Mesodermal cell (in vitro differentiated cells): ENCODE measurements around the gene RBMS2. TPM values are rescaled to one million over a fixed set of nuclear protein-coding genes. Genes with fewer than 3 reads are reported as not detected.

Experiments
- H3K27ac ChIP-seq: 2 replicates; pipeline ENCODE4 v1.7.0; 2013; ENCODE audit warnings: mild to moderate bottlenecking, low read depth, low read length, moderate library complexity; ENCODE audit not compliant: severe bottlenecking
- H3K36me3 ChIP-seq: 2 replicates; pipeline ENCODE4 v1.7.1; 2013; ENCODE audit warnings: mild to moderate bottlenecking, low read length, moderate library complexity; ENCODE audit not compliant: control insufficient read depth, insufficient read depth
- H3K4me1 ChIP-seq: one replicate; pipeline ENCODE4 v1.7.1; 2013; ENCODE audit warnings: mild to moderate bottlenecking, low read length; ENCODE audit not compliant: insufficient read depth, control insufficient read depth, poor library complexity, severe bottlenecking
- H3K4me3 ChIP-seq: 2 replicates; pipeline ENCODE4 v1.7.0; 2013; ENCODE audit warnings: low read length, control low read depth, mild to moderate bottlenecking; ENCODE audit not compliant: insufficient read depth, poor library complexity, severe bottlenecking; ENCODE audit errors: extremely low read depth
- H3K9me3 ChIP-seq: 2 replicates; pipeline ENCODE4 v1.7.1; 2013; ENCODE audit warnings: mild to moderate bottlenecking, low read length, moderate library complexity; ENCODE audit not compliant: control insufficient read depth
- WGBS, 2 experiments: methylation state at CpG; one replicate each; pipeline ENCODE4 v1.1.5; 2013; ENCODE audit warnings: missing lambda C conversion rate in 2 of 2; ENCODE audit not compliant: insufficient coverage in 2 of 2; 5-methylcytosine and 5-hydroxymethylcytosine counted together
- polyA plus RNA-seq, 2 experiments: library from polyadenylated mRNA; stranded (reverse); fragments of 50-300 nt; gene quantifications; one replicate each; pipeline ENCODE4 v1.2.3, GENCODE V29; 2013

RBMS2 gene, protein sequence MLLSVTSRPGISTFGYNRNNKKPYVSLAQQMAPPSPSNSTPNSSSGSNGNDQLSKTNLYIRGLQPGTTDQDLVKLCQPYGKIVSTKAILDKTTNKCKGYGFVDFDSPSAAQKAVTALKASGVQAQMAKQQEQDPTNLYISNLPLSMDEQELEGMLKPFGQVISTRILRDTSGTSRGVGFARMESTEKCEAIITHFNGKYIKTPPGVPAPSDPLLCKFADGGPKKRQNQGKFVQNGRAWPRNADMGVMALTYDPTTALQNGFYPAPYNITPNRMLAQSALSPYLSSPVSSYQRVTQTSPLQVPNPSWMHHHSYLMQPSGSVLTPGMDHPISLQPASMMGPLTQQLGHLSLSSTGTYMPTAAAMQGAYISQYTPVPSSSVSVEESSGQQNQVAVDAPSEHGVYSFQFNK
- polyA plus RNA-seq (2013, experiment 1 of 2), result 29.3 TPM
- 24.6 TPM for polyA plus RNA-seq (2013, experiment 2 of 2)

DNA sequence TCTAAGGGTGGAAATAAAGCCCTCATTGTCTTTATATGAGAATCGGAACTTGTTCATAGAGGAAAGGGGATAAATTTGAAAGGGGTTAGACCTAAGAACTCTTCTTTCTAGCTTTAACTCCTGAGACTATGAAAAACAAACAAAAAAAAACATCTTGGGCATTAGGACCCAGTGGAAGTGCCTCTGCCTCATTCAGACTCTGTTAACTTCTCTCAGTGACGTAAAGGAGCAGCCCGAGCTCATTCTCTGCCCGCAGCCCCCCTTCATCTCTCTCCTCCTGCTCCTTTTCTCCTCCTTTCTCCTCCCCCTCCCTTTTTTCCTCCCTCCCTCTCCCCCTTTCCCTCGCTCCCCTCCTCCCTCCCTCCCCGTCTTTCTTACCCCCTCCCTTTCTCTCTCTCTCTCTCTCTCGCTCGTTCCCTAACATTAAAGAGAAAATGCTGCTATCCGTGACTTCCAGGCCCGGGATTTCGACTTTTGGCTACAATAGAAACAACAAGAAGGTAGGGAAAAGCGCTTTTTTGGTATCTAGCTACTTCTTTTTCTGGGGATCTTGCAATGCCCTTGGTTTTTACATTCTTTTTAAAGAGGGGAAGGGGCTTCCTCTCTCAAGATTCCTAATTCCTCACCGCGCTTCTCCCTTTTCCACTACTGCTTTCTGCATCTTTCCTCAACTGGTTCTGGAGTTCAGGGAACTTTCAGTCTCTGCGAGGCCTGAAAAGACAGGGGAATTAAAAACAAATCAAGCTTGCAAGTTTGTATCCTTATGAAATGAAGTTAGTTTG lies at the start of gene RBMS2:
Gene RBMS2, plus strand, starts transcription at position 231 of the 782 bp plus-strand sequence. Its CDS starts 204 bp downstream, at position 435.
- 0% methylated on average over 8 to 10 of the region's 15 CpGs for WGBS, 2 experiments
- Histone ChIP-seq H3K9me3 (no peaks in the 10 kb centered on the region), H3K27ac (peak within 1 kb of the TSS; percentile 90), H3K36me3 (peaks cover 11% of the 10 kb centered on the region), H3K4me1 (peaks cover 51% of the 10 kb centered on the region), H3K4me3 (peak within 1 kb of the TSS; percentile 74)

DNA sequence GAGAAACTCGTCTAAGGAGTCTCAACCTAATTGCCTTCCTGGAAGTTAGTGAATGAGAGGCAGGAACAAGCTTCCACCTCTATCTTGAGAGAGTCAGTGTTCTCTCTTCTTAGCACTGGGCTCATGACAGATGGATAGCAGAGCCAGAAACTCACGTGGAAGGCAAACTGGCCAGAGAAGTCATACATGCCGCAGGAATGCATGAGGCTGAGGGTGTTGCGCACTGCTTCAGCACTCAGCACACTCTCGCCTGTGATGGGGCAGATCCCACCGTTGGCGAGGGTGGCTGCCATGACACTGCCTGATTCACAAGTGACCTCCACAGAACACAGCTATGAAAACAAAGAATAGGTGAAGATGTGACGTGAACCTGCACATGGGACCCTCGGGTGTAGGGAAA lies 47.2 kb upstream of the RBMS2 start:
- Histone ChIP-seq H3K36me3 (peaks cover 14% of the 10 kb centered on the region), H3K9me3 (no peaks in the 10 kb centered on the region), H3K4me1 (no peaks in the 10 kb centered on the region), H3K4me3 (no peak overlapping the region), H3K27ac (no peak overlapping the region)
- WGBS, 2 experiments, result 95 to 97% methylated on average over 8 to 9 of the region's 9 CpGs

DNA sequence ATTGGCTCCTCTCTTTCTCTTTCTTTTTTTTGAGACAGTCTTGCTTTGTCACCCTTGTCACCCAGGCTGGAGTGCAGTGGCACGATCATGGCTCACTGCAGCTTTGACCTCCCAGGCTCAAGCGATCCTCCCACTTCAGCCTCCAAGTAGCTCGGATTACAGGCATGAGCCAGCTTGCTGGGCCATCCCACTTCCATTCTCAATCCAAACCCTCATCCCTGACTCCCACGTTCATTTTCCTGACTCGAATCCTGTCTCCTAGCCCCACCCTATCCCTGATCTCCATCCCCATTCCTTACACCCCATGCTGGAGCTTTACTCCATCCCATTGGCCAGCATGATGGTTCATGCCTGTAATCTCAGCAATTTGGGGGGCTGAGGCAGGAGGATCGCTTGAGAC lies 45.5 kb upstream of the RBMS2 start:
- Histone ChIP-seq H3K4me3 (no peak overlapping the region), H3K36me3 (no peaks in the 10 kb centered on the region), H3K4me1 (no peaks in the 10 kb centered on the region), H3K9me3 (no peaks in the 10 kb centered on the region), H3K27ac (no peak overlapping the region)
- 91% methylated on average over 5 of the region's 6 CpGs for WGBS, 2 experiments

DNA sequence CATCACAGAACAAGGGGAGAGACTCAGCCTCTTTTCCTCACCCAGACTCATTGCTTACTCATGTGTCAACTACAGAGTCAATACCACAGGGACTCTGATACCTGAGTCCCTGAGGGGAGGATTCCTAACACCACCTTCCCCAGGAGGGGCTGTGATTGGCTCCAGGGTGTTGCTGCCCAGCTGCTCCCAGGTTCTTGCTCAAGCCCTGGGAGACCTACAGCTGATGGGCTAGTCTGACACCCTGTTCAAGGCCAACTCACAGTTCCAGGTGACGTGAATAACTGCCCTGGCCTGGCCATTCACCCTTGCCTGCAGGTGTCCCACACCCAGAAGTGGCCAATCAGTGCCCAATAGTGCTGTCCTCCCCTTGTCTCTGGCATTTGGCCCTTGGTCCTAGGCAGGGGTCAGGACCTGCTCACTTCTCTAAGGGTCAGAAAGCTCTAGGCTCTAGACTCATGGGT lies 44.6 kb upstream of the RBMS2 start:
- H3K27ac ChIP-seq, result no peak overlapping the region
- H3K4me3 ChIP-seq, result no peak overlapping the region
- no peaks in the 10 kb centered on the region for H3K36me3 ChIP-seq
- H3K4me1 ChIP-seq, result no peaks in the 10 kb centered on the region
- WGBS, 2 experiments, result 82 to 92% methylated on average over 1 of the region's 1 CpG
- H3K9me3 ChIP-seq, result no peaks in the 10 kb centered on the region

DNA sequence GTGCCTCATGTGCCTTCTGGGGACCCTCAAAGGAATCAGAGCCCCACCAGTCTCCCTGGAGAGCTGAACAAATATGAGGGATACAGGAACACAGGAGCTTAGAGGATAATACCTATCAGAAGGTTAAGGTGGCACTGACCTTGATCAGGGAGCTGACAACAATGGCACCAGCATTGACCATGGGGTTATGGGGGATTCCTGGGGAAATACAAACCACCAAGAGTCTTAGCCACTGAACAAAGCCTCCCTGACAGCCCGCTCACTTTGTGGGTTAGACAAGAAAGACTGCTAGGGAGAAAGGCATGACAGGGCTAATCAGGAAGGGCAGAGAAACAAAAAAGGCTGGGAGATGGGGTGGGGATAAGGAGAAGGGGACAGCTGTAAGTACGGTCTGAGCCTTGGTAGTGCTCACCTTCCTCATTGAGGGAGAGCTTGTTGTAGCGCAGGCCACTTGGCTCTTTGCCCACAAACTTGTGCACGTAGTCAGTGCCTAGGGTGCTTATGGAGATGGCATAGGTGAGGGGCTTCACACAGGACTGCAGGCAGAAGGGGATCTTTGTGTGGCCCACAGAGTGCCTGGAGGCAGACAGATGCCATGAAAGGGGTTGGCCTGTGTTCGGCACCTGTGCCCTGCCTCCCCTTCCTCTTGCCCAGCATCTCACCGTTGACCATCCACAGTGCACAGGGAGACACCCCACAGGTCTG lies 43.9 kb upstream of the RBMS2 start:
- 89 to 98% methylated on average over 4 of the region's 6 CpGs for WGBS, 2 experiments
- no peak overlapping the region for H3K27ac ChIP-seq

DNA sequence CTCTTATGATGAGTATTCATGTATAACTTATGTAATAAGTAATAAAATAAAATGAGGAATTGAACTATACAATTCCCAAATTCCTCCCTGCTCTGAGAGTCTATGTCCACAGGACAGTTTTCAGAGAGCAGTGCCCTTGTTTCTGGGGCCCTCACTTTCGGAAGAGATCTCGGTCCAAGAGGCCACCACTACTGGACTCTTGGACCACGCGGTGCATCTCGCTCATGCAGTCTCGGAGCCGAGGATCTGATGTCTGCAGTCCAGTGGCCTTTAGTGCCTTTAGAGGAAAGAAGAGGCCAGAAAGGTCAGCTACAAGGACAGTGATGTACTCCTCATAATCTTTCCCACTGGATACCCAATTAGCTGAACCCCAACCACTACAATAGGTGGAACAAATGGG lies 42.0 kb upstream of the RBMS2 start:
- Histone ChIP-seq H3K9me3 (no peaks in the 10 kb centered on the region), H3K4me1 (no peaks in the 10 kb centered on the region), H3K27ac (no peak overlapping the region), H3K4me3 (no peak overlapping the region), H3K36me3 (no peaks in the 10 kb centered on the region)
- WGBS, 2 experiments, result 96 to 97% methylated on average over 7 of the region's 7 CpGs

More for the DNA sequence above, 43.9 kb upstream of the RBMS2 start:
- no peaks in the 10 kb centered on the region for H3K36me3 ChIP-seq
- H3K4me3 ChIP-seq, result no peak overlapping the region
- no peaks in the 10 kb centered on the region for H3K9me3 ChIP-seq
- H3K4me1 ChIP-seq, result no peaks in the 10 kb centered on the region

DNA sequence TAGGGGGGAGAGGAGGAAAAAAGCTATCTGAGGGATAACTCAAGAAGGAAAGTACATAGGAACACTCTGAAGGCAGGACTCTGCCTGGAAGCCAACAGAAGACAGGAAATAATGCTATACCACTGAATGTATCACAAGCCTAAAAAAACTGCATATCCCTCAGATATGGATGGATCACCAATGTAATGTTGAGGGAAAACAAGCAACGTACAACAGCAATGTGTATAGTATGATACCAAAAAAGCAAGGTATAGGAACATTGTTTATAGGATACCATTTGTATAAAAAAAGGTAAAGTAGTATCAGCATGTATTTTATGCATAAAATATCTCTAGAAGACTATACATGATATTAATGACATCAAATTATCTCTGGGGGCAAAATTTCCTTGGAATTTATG lies 37.1 kb upstream of the RBMS2 start:
- Histone ChIP-seq H3K4me1 (no peaks in the 10 kb centered on the region), H3K9me3 (no peaks in the 10 kb centered on the region), H3K36me3 (no peaks in the 10 kb centered on the region), H3K4me3 (no peak overlapping the region), H3K27ac (no peak overlapping the region)
- WGBS, 2 experiments, result no CpG with 5 or more reads among the region's 1 CpG

DNA sequence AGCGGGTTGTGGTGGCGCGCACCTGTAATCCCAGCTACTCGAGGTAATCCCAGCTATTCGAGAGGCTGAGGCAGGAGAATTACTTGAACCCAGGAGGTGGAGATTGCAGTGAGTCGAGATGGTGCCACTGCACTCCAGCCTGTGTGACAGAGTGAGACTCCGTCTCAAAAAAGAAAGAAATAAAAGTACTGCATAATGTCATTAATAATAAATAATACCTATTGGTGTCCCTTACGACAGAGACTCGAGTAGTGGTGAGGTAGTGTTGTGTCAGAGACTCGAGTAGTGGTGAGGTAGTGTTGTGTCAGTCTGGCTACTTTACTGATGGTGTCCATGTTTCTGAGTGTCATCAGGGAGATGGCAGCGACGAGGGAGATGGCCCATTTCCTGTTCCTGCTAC lies 34.9 kb upstream of the RBMS2 start:
- Histone ChIP-seq H3K27ac (no peak overlapping the region), H3K4me1 (no peaks in the 10 kb centered on the region), H3K9me3 (no peaks in the 10 kb centered on the region), H3K36me3 (no peaks in the 10 kb centered on the region), H3K4me3 (no peak overlapping the region)
- 83 to 91% methylated on average over 5 to 10 of the region's 12 CpGs for WGBS, 2 experiments

DNA sequence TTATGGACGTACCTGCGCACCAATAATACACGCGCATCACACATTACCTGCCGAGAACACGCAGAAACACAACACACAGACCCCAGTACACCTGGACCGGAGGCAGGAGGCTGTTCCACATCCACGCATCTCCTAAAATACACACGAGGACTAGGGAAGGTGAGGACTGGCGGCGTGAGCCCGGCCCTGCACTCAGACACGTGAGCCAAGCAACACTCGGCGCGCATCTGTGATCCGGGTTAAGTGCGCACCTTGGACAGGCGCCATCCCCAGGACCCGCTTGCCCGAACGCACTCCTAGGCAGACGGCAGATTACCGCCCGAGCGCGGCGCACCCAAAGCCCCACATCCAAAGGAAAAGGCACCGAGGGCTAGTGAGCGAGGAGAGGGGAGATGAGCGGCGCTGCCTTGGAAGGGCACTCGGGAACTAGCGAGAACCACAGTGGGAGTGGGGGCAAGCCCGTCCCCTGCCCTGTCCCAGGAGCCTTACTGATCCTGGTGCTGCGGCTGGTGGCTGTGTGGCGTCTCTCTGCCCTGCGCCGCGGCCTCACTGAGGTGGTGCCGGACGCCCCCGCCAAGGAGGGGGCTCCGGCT lies 34.1 kb upstream of the RBMS2 start:
- H3K27ac ChIP-seq, result no peak overlapping the region
- H3K36me3 ChIP-seq, result no peaks in the 10 kb centered on the region
- H3K4me3 ChIP-seq, result peak overlapping the region; percentile 41
- H3K9me3 ChIP-seq, result no peaks in the 10 kb centered on the region
- no peaks in the 10 kb centered on the region for H3K4me1 ChIP-seq
- WGBS, 2 experiments, result 8 to 10% methylated on average over 40 to 42 of the region's 44 CpGs
